ENCODE measurements around the gene DLGAP1.

Gene DLGAP1

GRCh38 chr18:4444306-4444705, 10.8 kb downstream of the DLGAP1 start:
- H3K9ac ChIP-seq (ENCODE audit: low read depth, low read length, poor library complexity), result no peak overlapping the region
- no peak overlapping the region for H2BK12ac ChIP-seq (ENCODE audit: low read length)
- no peak overlapping the region for H3K4me3 ChIP-seq (ENCODE audit: low read length in 2 of 2)
- no peak overlapping the region for H3K23ac ChIP-seq (ENCODE audit: low read depth, low read length, poor library complexity)
- no peaks in the 10 kb centered on the region for H3K79me1 ChIP-seq (ENCODE audit: low read depth, low read length)
- no peak overlapping the region for H4K8ac ChIP-seq (ENCODE audit: low read depth, low read length)
- no peaks in the 10 kb centered on the region for H3K9me3 ChIP-seq (replicated peaks in 1 of 2; ENCODE audit: control insufficient read depth in 2 of 2, insufficient read depth in 1 of 2, low read depth in 1 of 2, low read length in 2 of 2)
- no peak overlapping the region for H3K27ac ChIP-seq (replicated peaks; ENCODE audit: low read length)
- no peak overlapping the region for H3K4ac ChIP-seq (ENCODE audit: low read length)
- H2AFZ ChIP-seq (ENCODE audit: low read length), result no peak overlapping the region
- no peak overlapping the region for H3K18ac ChIP-seq (ENCODE audit: low read length)
- H3K14ac ChIP-seq (ENCODE audit: low read length), result no peak overlapping the region
- no peak overlapping the region for H2AK5ac ChIP-seq (ENCODE audit: low read depth, low read length)
- H2BK120ac ChIP-seq (ENCODE audit: low read depth, low read length), result no peak overlapping the region
- peaks cover 0 to under 1% (median 0%) of the 10 kb centered on the region in 3 experiments for H3K27me3 ChIP-seq (ENCODE audit: control insufficient read depth in 3 of 3, insufficient read depth in 3 of 3, low read depth in 1 of 3, low read length in 3 of 3)
- H3K4me2 ChIP-seq (ENCODE audit: insufficient read depth, low read length, poor library complexity, severe bottlenecking), result no peak overlapping the region
- no peaks in the 10 kb centered on the region for H3K36me3 ChIP-seq (replicated peaks in 1 of 2; ENCODE audit: control insufficient read depth in 2 of 2, insufficient read depth in 2 of 2, low read length in 2 of 2)
- H2BK15ac ChIP-seq (ENCODE audit: low read length), result no peak overlapping the region
- H4K91ac ChIP-seq (ENCODE audit: low read depth, low read length, poor library complexity), result no peak overlapping the region
- H3K4me1 ChIP-seq (ENCODE audit: control insufficient read depth in 2 of 2, insufficient read depth in 1 of 2, low read depth in 1 of 2, low read length in 2 of 2), result no peaks in the 10 kb centered on the region
- no peak overlapping the region for H2BK5ac ChIP-seq (ENCODE audit: low read length)
- DNase-seq (ENCODE audit: low spot score), result no peak

- Histone ChIP-seq H3K36me3 (replicated peaks in 1 of 2; ENCODE audit: control insufficient read depth in 2 of 2, insufficient read depth in 2 of 2, low read length in 2 of 2) (no peaks in the 10 kb centered on the region), H3K4ac (ENCODE audit: low read length) (no peak overlapping the region), H3K14ac (ENCODE audit: low read length) (no peak overlapping the region), H3K27ac (replicated peaks; ENCODE audit: low read length) (no peak overlapping the region), H2BK15ac (ENCODE audit: low read length) (no peak overlapping the region), H2AK5ac (ENCODE audit: low read depth, low read length) (no peak overlapping the region), H3K4me3 (ENCODE audit: low read length in 2 of 2) (no peak overlapping the region), H3K18ac (ENCODE audit: low read length) (no peak overlapping the region), H3K23ac (ENCODE audit: low read depth, low read length, poor library complexity) (no peak overlapping the region), H4K91ac (ENCODE audit: low read depth, low read length, poor library complexity) (no peak overlapping the region), H3K27me3 (ENCODE audit: control insufficient read depth in 3 of 3, insufficient read depth in 3 of 3, low read depth in 1 of 3, low read length in 3 of 3) (no peaks in the 10 kb centered on the region), H2BK12ac (ENCODE audit: low read length) (no peak overlapping the region), H3K4me1 (ENCODE audit: control insufficient read depth in 2 of 2, insufficient read depth in 1 of 2, low read depth in 1 of 2, low read length in 2 of 2) (no peaks in the 10 kb centered on the region), H3K4me2 (ENCODE audit: insufficient read depth, low read length, poor library complexity, severe bottlenecking) (no peak overlapping the region), H4K8ac (ENCODE audit: low read depth, low read length) (no peak overlapping the region), H3K79me1 (ENCODE audit: low read depth, low read length) (no peaks in the 10 kb centered on the region), H3K9me3 (replicated peaks in 1 of 2; ENCODE audit: control insufficient read depth in 2 of 2, insufficient read depth in 1 of 2, low read depth in 1 of 2, low read length in 2 of 2) (no peaks in the 10 kb centered on the region), H3K9ac (ENCODE audit: low read depth, low read length, poor library complexity) (no peak overlapping the region), H2BK5ac (ENCODE audit: low read length) (no peak overlapping the region), H2BK120ac (ENCODE audit: low read depth, low read length) (no peak overlapping the region), H2AFZ (ENCODE audit: low read length) (no peak overlapping the region)
- DNase-seq (ENCODE audit: low spot score), result no peak
- WGBS, 2 donors (ENCODE audit: extremely low coverage in 2 of 2, insufficient read length in 2 of 2, insufficient replicate concordance in 1 of 2), result no CpG with 5 or more reads among the region's 2 CpGs
These were observed 14.0 kb downstream of the DLGAP1 start for GRCh38 chr18:4441098-4441497.

GRCh38 chr18:4438938-4439337, 16.2 kb downstream of the DLGAP1 start:
- Histone ChIP-seq H3K4me2 (ENCODE audit: insufficient read depth, low read length, poor library complexity, severe bottlenecking) (no peak overlapping the region), H2AK5ac (ENCODE audit: low read depth, low read length) (no peak overlapping the region), H4K91ac (ENCODE audit: low read depth, low read length, poor library complexity) (no peak overlapping the region), H2BK15ac (ENCODE audit: low read length) (no peak overlapping the region), H3K36me3 (replicated peaks in 1 of 2; ENCODE audit: control insufficient read depth in 2 of 2, insufficient read depth in 2 of 2, low read length in 2 of 2) (no peaks in the 10 kb centered on the region), H3K18ac (ENCODE audit: low read length) (no peak overlapping the region), H2AFZ (ENCODE audit: low read length) (no peak overlapping the region), H3K27ac (replicated peaks; ENCODE audit: low read length) (no peak overlapping the region), H3K4ac (ENCODE audit: low read length) (no peak overlapping the region), H4K8ac (ENCODE audit: low read depth, low read length) (no peak overlapping the region), H3K9ac (ENCODE audit: low read depth, low read length, poor library complexity) (no peak overlapping the region), H3K4me3 (ENCODE audit: low read length in 2 of 2) (no peak overlapping the region), H3K79me1 (ENCODE audit: low read depth, low read length) (no peaks in the 10 kb centered on the region), H2BK120ac (ENCODE audit: low read depth, low read length) (no peak overlapping the region), H2BK5ac (ENCODE audit: low read length) (no peak overlapping the region), H3K27me3 (ENCODE audit: control insufficient read depth in 3 of 3, insufficient read depth in 3 of 3, low read depth in 1 of 3, low read length in 3 of 3) (no peaks in the 10 kb centered on the region), H3K14ac (ENCODE audit: low read length) (no peak overlapping the region), H3K23ac (ENCODE audit: low read depth, low read length, poor library complexity) (no peak overlapping the region), H3K4me1 (ENCODE audit: control insufficient read depth in 2 of 2, insufficient read depth in 1 of 2, low read depth in 1 of 2, low read length in 2 of 2) (no peaks in the 10 kb centered on the region), H3K9me3 (replicated peaks in 1 of 2; ENCODE audit: control insufficient read depth in 2 of 2, insufficient read depth in 1 of 2, low read depth in 1 of 2, low read length in 2 of 2) (no peaks in the 10 kb centered on the region), H2BK12ac (ENCODE audit: low read length) (no peak overlapping the region)
- no peak for DNase-seq (ENCODE audit: low spot score)
- WGBS, 2 donors (ENCODE audit: extremely low coverage in 2 of 2, insufficient read length in 2 of 2, insufficient replicate concordance in 1 of 2), result no CpG with 5 or more reads among the region's 5 CpGs

- no peaks in the 10 kb centered on the region for H3K79me1 ChIP-seq (ENCODE audit: low read depth, low read length)
- no CpG with 5 or more reads among the region's 1 CpG for WGBS, 2 donors (ENCODE audit: extremely low coverage in 2 of 2, insufficient read length in 2 of 2, insufficient replicate concordance in 1 of 2)
- no peak overlapping the region for H3K27ac ChIP-seq (replicated peaks; ENCODE audit: low read length)
- no peak overlapping the region for H2BK120ac ChIP-seq (ENCODE audit: low read depth, low read length)
- no peak overlapping the region for H3K4me3 ChIP-seq (ENCODE audit: low read length in 2 of 2)
- no peak overlapping the region for H3K9ac ChIP-seq (ENCODE audit: low read depth, low read length, poor library complexity)
- H2BK15ac ChIP-seq (ENCODE audit: low read length), result no peak overlapping the region
- no peak overlapping the region for H3K18ac ChIP-seq (ENCODE audit: low read length)
- H2BK12ac ChIP-seq (ENCODE audit: low read length), result no peak overlapping the region
- H4K91ac ChIP-seq (ENCODE audit: low read depth, low read length, poor library complexity), result no peak overlapping the region
- no peaks in the 10 kb centered on the region for H3K9me3 ChIP-seq (replicated peaks in 1 of 2; ENCODE audit: control insufficient read depth in 2 of 2, insufficient read depth in 1 of 2, low read depth in 1 of 2, low read length in 2 of 2)
- no peak overlapping the region for H3K4me2 ChIP-seq (ENCODE audit: insufficient read depth, low read length, poor library complexity, severe bottlenecking)
- no peaks in the 10 kb centered on the region for H3K36me3 ChIP-seq (replicated peaks in 1 of 2; ENCODE audit: control insufficient read depth in 2 of 2, insufficient read depth in 2 of 2, low read length in 2 of 2)
- no peak overlapping the region for H3K14ac ChIP-seq (ENCODE audit: low read length)
- no peak overlapping the region for H2AK5ac ChIP-seq (ENCODE audit: low read depth, low read length)
- no peak overlapping the region for H2AFZ ChIP-seq (ENCODE audit: low read length)
- no peak overlapping the region for H4K8ac ChIP-seq (ENCODE audit: low read depth, low read length)
- H3K4ac ChIP-seq (ENCODE audit: low read length), result no peak overlapping the region
- H2BK5ac ChIP-seq (ENCODE audit: low read length), result no peak overlapping the region
- no peaks in the 10 kb centered on the region for H3K27me3 ChIP-seq (ENCODE audit: control insufficient read depth in 3 of 3, insufficient read depth in 3 of 3, low read depth in 1 of 3, low read length in 3 of 3)
- H3K23ac ChIP-seq (ENCODE audit: low read depth, low read length, poor library complexity), result no peak overlapping the region
- no peak for DNase-seq (ENCODE audit: low spot score)
- no peaks in the 10 kb centered on the region for H3K4me1 ChIP-seq (ENCODE audit: control insufficient read depth in 2 of 2, insufficient read depth in 1 of 2, low read depth in 1 of 2, low read length in 2 of 2)
These were observed 21.4 kb downstream of the DLGAP1 start for GRCh38 chr18:4433717-4434116.

Measured in neuronal stem cell (in vitro differentiated cells).